H1 (cell line): ENCODE data around the gene CD3D. TPM values are rescaled to one million over a fixed set of nuclear protein-coding genes. Genes with fewer than 3 reads are reported as not detected.

Experiments
- CTCF ChIA-PET: fragments of 300-600 bp; sonication (Branson Sonifier 250); formaldehyde crosslinking; loops from one replicate; lab custom pipeline; 2021; ENCODE audit not compliant: partially characterized antibody; lab: Charles Lee
- POLR2A ChIA-PET: fragments of 300-600 bp; sonication (Branson Sonifier 250); formaldehyde crosslinking; loops from one replicate; lab custom pipeline; 2021; ENCODE audit warnings: inconsistent platforms; ENCODE audit not compliant: partially characterized antibody; lab: Charles Lee
- DNase-seq, 2 experiments: peaks; one replicate each; pipeline versions ENCODE4 v3.0.0 to v3.0.0-alpha.2; 2010 to 2022; ENCODE audit warnings: low spot score in 2 of 2, low read depth in 1 of 2, mixed read lengths in 1 of 2
- FAIRE-seq: peaks from 2 replicates; lab custom pipeline; 2011; peaks lifted over from hg19 to GRCh38; lab: Jason Lieb, UNC
- H2AFZ ChIP-seq: 2 replicates; pipeline ENCODE4 v1.8.1; 2012; ENCODE audit warnings: low read length, inconsistent platforms
- H2AK5ac ChIP-seq: 2 replicates; pipeline ENCODE4 v1.6.1; 2013; ENCODE audit warnings: low read depth, low read length
- H2BK120ac ChIP-seq: replicated peaks from 2 replicates; pipeline ENCODE3; 2013; ENCODE audit warnings: low read depth, low read length, inconsistent platforms
- H2BK12ac ChIP-seq: 2 replicates; pipeline ENCODE4 v1.6.1; 2013; ENCODE audit warnings: low read depth, low read length
- H2BK15ac ChIP-seq: 2 replicates; pipeline ENCODE4 v1.6.1; 2013; ENCODE audit warnings: low read length
- H2BK20ac ChIP-seq: 2 replicates; pipeline ENCODE4 v1.6.1; 2013; ENCODE audit warnings: low read length
- H2BK5ac ChIP-seq: 2 replicates; pipeline ENCODE4 v1.6.1; 2013; ENCODE audit warnings: low read depth, low read length
- H3K14ac ChIP-seq: 2 replicates; pipeline ENCODE4 v1.6.1; 2013; ENCODE audit warnings: inconsistent platforms; ENCODE audit not compliant: insufficient read length
- H3K18ac ChIP-seq: 2 replicates; pipeline ENCODE4 v1.6.1; 2013; ENCODE audit warnings: low read length; ENCODE audit errors: extremely low read depth
- H3K23ac ChIP-seq: 2 replicates; pipeline ENCODE4 v1.6.1; 2013; ENCODE audit warnings: inconsistent platforms; ENCODE audit not compliant: insufficient read length
- H3K23me2 ChIP-seq: 2 replicates; pipeline ENCODE4 v1.6.1; 2013; ENCODE audit warnings: low read depth, low read length
- H3K27ac ChIP-seq: 2 replicates; pipeline ENCODE4 v1.6.1; 2011; ENCODE audit warnings: low read depth, low read length, inconsistent platforms
- H3K27me3 ChIP-seq, 4 experiments: replicated peaks in 1 of 4; 1 replicate in 1 of 4; 2 replicates in 3 of 4; pipeline versions ENCODE4 v1.6.1 to v1.8.1; 2011 to 2013; ENCODE audit warnings: low read length in 3 of 4, mild to moderate bottlenecking in 3 of 4, inconsistent platforms in 2 of 4, mixed read lengths in 2 of 4, moderate library complexity in 1 of 4; ENCODE audit not compliant: control insufficient read depth in 3 of 4, insufficient read depth in 3 of 4; ENCODE audit errors: extremely low read depth in 1 of 4
- H3K36me3 ChIP-seq, 4 experiments: 2 replicates each; pipeline versions ENCODE4 v1.6.1 to v1.8.1; 2011 to 2013; ENCODE audit warnings: mild to moderate bottlenecking in 4 of 4, low read length in 3 of 4, moderate library complexity in 2 of 4, control low read depth in 1 of 4, inconsistent platforms in 1 of 4; ENCODE audit not compliant: insufficient read depth in 4 of 4, control insufficient read depth in 2 of 4
- H3K4ac ChIP-seq: replicated peaks from 2 replicates; pipeline ENCODE3; 2013; ENCODE audit warnings: low read length, low read depth, mixed read lengths, inconsistent platforms; ENCODE audit not compliant: insufficient read length
- H3K4me1 ChIP-seq, 4 experiments: replicated peaks in 1 of 4; 1 replicate in 1 of 4; 2 replicates in 3 of 4; pipeline versions ENCODE4 v1.6.1 to v1.8.1; 2011 to 2013; ENCODE audit warnings: low read length in 3 of 4, inconsistent platforms in 2 of 4, mixed read lengths in 1 of 4; ENCODE audit not compliant: insufficient read depth in 4 of 4, control insufficient read depth in 3 of 4
- H3K4me2 ChIP-seq, 2 experiments: 2 replicates each; pipeline versions ENCODE4 v1.6.1 to v1.8.1; 2011 to 2013; ENCODE audit warnings: low read depth in 2 of 2, low read length in 2 of 2, control low read depth in 1 of 2, inconsistent platforms in 1 of 2, mild to moderate bottlenecking in 1 of 2; ENCODE audit not compliant: insufficient read depth in 1 of 2
- H3K4me3 ChIP-seq, 4 experiments: fragments of 200-600, 300-600 bp in 1 of 4; sonication (generic), shearing (Covaris generic), sonication (Bioruptor Twin) in 1 of 4; 2 replicates each; pipeline versions ENCODE4 v1.5.1 to v1.8.1; 2011 to 2016; ENCODE audit warnings: low read length in 4 of 4, low read depth in 3 of 4, control low read depth in 2 of 4, inconsistent platforms in 2 of 4, mild to moderate bottlenecking in 2 of 4, mixed read lengths in 1 of 4, moderate library complexity in 1 of 4; ENCODE audit not compliant: insufficient read depth in 2 of 4; ENCODE audit errors: extremely low read depth in 1 of 4
- H3K56ac ChIP-seq: replicated peaks from 2 replicates; pipeline ENCODE3; 2013; ENCODE audit warnings: low read depth, mild to moderate bottlenecking, mixed read lengths, low read length, inconsistent platforms; ENCODE audit not compliant: insufficient read length
- H3K79me1 ChIP-seq: 2 replicates; pipeline ENCODE4 v1.6.1; 2013; ENCODE audit warnings: low read depth, low read length, control low read depth
- H3K79me2 ChIP-seq, 2 experiments: 2 replicates each; pipeline versions ENCODE4 v1.6.1 to v1.8.1; 2012 to 2013; ENCODE audit warnings: low read length in 2 of 2, mild to moderate bottlenecking in 2 of 2, inconsistent platforms in 1 of 2; ENCODE audit not compliant: insufficient read depth in 2 of 2, control insufficient read depth in 1 of 2
- H3K9ac ChIP-seq, 4 experiments: replicated peaks in 1 of 4; 1 replicate in 1 of 4; 2 replicates in 3 of 4; pipeline versions ENCODE4 v1.6.1 to v1.8.1; 2011 to 2013; ENCODE audit warnings: low read depth in 3 of 4, low read length in 3 of 4, control low read depth in 2 of 4, mild to moderate bottlenecking in 2 of 4, moderate library complexity in 2 of 4, inconsistent platforms in 1 of 4; ENCODE audit errors: extremely low read depth in 1 of 4
- H3K9me3 ChIP-seq, 2 experiments: 2 replicates each; pipeline versions ENCODE4 v1.6.1 to v1.8.1; 2012 to 2013; ENCODE audit warnings: mild to moderate bottlenecking in 2 of 2, moderate library complexity in 2 of 2, control low read depth in 1 of 2, inconsistent platforms in 1 of 2, low read depth in 1 of 2, low read length in 1 of 2, mixed read lengths in 1 of 2; ENCODE audit not compliant: insufficient read depth in 2 of 2
- H4K20me1 ChIP-seq, 2 experiments: replicated peaks in 1 of 2; 2 replicates each; pipeline versions ENCODE3 to v1.8.1; 2011 to 2013; ENCODE audit warnings: inconsistent platforms in 2 of 2, low read length in 2 of 2, mild to moderate bottlenecking in 1 of 2; ENCODE audit not compliant: insufficient read depth in 2 of 2, control insufficient read depth in 1 of 2
- H4K5ac ChIP-seq: 2 replicates; pipeline ENCODE4 v1.6.1; 2013; ENCODE audit warnings: low read length, low read depth, mixed read lengths, inconsistent platforms; ENCODE audit not compliant: insufficient read length
- H4K8ac ChIP-seq: 2 replicates; pipeline ENCODE4 v1.8.0; 2013; ENCODE audit warnings: mild to moderate bottlenecking, moderate library complexity, low read length, inconsistent platforms; ENCODE audit not compliant: insufficient read depth; ENCODE audit errors: extremely low read depth
- H4K91ac ChIP-seq: replicated peaks from 2 replicates; pipeline ENCODE3; 2013; ENCODE audit warnings: low read length, mixed read lengths, inconsistent platforms; ENCODE audit not compliant: insufficient read length
- RXRA ChIP-seq: IDR thresholded peaks from 2 replicates; pipeline ENCODE4 v1.6.1; 2011; ENCODE audit warnings: low read depth, mild to moderate bottlenecking, low read length, moderate library complexity; ENCODE audit not compliant: insufficient read depth
- USF2 ChIP-seq: IDR thresholded peaks from 2 replicates; pipeline ENCODE4 v1.6.1; 2011; ENCODE audit warnings: low read length, improper control_type of control experiment
- WGBS, 2 experiments: shearing (Covaris generic) in 1 of 2; methylation state at CpG; one replicate each; pipeline versions ENCODE4 v1.1.6 to v1.1.7; 2013 to 2015; ENCODE audit warnings: low lambda C conversion rate in 2 of 2, mixed read lengths in 2 of 2, inconsistent platforms in 1 of 2, low coverage in 1 of 2, missing lambda C conversion rate in 1 of 2; ENCODE audit not compliant: insufficient replicate concordance in 2 of 2, insufficient coverage in 1 of 2, insufficient read length in 1 of 2; ENCODE audit errors: extremely low coverage in 1 of 2, missing lambda C conversion rate in 1 of 2; 5-methylcytosine and 5-hydroxymethylcytosine counted together
- polyA plus RNA-seq, 7 experiments: library from polyadenylated mRNA; depleted of rRNA in 3 of 7; stranded (reverse) in 5 of 7; unstranded in 2 of 7; fragments of >200 nt in 5 of 7; fragments of 200-250 nt in 2 of 7; gene quantifications; 1 replicate in 5 of 7; 2 replicates in 1 of 7; 4 replicates in 1 of 7; pipeline versions ENCODE4 v1.2.1 to v1.2.3, GENCODE V29; 2011 to 2013; ENCODE audit warnings: missing spikeins in 2 of 7, mixed read lengths in 2 of 7
- total RNA-seq: library from RNA; stranded (reverse); fragmentation: NEBNext Ultra II Directional; extraction: Animal tissue kit (Norgen Biotek cat#: 25700); gene quantifications from 2 replicates; pipeline ENCODE4 v1.2.1, GENCODE V29; 2021

CD3D gene
- total and polyA plus RNA-seq, 2 of the 8 experiments (the other 6 are each of a cell fraction or from before 2014, with no cell fraction given), result not detected

GRCh38 chr11:118304568-118305248 lies 37.8 kb downstream of the CD3D start, which contains the start of gene CD3E:
Gene CD3E, plus strand, starts transcription at chr11:118304730. Its CDS starts 223 bp downstream, at chr11:118304953.
- H3K9me3 ChIP-seq, result no peaks in the 10 kb centered on the region
- H3K4me3 ChIP-seq, result no peak within 1 kb of the TSS
- no peak within 1 kb of the TSS for H2BK15ac ChIP-seq
- no peaks in the 10 kb centered on the region for H3K27me3 ChIP-seq
- no peaks in the 10 kb centered on the region for H3K36me3 ChIP-seq
- no peak within 1 kb of the TSS for H4K5ac ChIP-seq
- 95% methylated on average over 8 of the region's 8 CpGs; no CpG with 5 or more reads in 1 of the 2 experiments for WGBS, 2 experiments
- H3K4me2 ChIP-seq, result no peak within 1 kb of the TSS
- H3K4ac ChIP-seq, result no peak within 1 kb of the TSS
- no peaks in the 10 kb centered on the region for H3K79me1 ChIP-seq
- no peak within 1 kb of the TSS for H4K8ac ChIP-seq
- H4K91ac ChIP-seq, result no peak within 1 kb of the TSS
- H2BK20ac ChIP-seq, result no peak within 1 kb of the TSS
- H3K23me2 ChIP-seq, result no peaks in the 10 kb centered on the region
- FAIRE-seq (no peak), DNase-seq (no peak)
- no peak within 1 kb of the TSS for H2BK5ac ChIP-seq
- CTCF ChIA-PET, result interaction anchor here (1.1 to 1.7 kb wide), 3 partner anchors 9 to 123 kb away, joined by 3 to 12 read pairs (median 4); no protein-coding TSS in a partner anchor
- no peak within 1 kb of the TSS for H3K14ac ChIP-seq
- no peak within 1 kb of the TSS for H3K18ac ChIP-seq
- H2AFZ ChIP-seq, result peak within 1 kb of the TSS; percentile 66
- H3K4me1 ChIP-seq, result no peaks in the 10 kb centered on the region
- H2AK5ac ChIP-seq, result no peak within 1 kb of the TSS
- no peak within 1 kb of the TSS for H2BK120ac ChIP-seq
- no peak within 1 kb of the TSS for H3K9ac ChIP-seq
- H3K23ac ChIP-seq, result no peak within 1 kb of the TSS
- no peak within 1 kb of the TSS for H3K56ac ChIP-seq
- POLR2A ChIA-PET, result interaction anchor here (1.3 to 1.7 kb wide), 2 partner anchors 9 to 55 kb away, joined by 3 to 4 read pairs; partner anchors contain the start of gene UBE4A
- no peak within 1 kb of the TSS for H2BK12ac ChIP-seq
- H4K20me1 ChIP-seq, result no peaks in the 10 kb centered on the region
- no peaks in the 10 kb centered on the region for H3K79me2 ChIP-seq
- TF ChIP-seq RXRA (no peak), USF2 (no peak)
- no peak within 1 kb of the TSS for H3K27ac ChIP-seq
